Occipital lobe (tissue), 2 donors: ENCODE measurements around the gene UBA1. TPM values are rescaled to one million over a fixed set of nuclear protein-coding genes. Genes with fewer than 3 reads are reported as not detected.

Experiments
- DNase-seq: peaks from one replicate; lab custom pipeline; 2025; lab: John Stamatoyannopoulos, UW
- total RNA-seq: library from RNA; depleted of rRNA; stranded (reverse); fragments of >200 nt; gene quantifications from one replicate; pipeline ENCODE4 v1.2.3, GENCODE V29; 2014

Gene UBA1
- total RNA-seq, 1 donor from 2014 or later, result 127 TPM

GRCh38 chrX:47228550-47229270 is 35.1 kb downstream of the UBA1 start:
- no peak for DNase-seq

GRCh38 chrX:47229427-47229826 is 35.8 kb downstream of the UBA1 start:
- no peak for DNase-seq

DNA sequence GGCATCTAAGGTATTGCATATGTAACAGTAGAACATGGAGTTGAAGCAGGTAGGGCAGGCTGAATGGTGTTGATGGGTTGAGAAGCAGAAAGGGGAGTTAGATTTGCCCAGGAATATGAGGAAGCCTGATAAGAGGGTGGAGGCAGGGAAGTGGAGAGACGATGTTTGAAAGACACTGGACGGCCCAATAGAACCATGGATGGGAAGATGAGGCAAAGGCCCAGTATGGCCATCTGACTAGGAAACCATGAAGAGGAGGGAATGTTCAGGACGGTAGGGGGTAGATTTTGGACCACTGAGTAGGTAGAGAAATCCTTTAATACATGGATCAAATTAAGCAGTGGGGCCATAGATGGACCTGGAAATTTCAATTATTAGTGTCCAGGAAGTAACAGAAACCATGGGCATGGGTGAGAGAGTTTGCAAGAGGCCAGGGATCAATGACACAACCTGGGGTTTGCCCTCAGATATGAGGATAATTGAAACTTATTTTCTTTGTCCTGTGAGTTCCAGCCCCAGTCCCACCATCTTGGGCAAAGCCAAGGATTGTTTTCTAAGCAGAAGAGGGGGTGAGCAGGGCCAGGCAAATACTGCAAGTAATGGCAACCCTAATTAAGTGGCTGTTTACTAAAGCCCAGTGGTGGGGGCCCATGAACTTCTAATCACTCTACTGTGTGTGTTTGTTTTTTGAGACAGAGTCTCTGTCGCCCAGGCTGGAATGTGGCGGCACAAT is 36.7 kb downstream of the UBA1 start:
- DNase-seq, result no peak

GRCh38 chrX:47231167-47231566 is 37.5 kb downstream of the UBA1 start:
- DNase-seq, result no peak

DNA sequence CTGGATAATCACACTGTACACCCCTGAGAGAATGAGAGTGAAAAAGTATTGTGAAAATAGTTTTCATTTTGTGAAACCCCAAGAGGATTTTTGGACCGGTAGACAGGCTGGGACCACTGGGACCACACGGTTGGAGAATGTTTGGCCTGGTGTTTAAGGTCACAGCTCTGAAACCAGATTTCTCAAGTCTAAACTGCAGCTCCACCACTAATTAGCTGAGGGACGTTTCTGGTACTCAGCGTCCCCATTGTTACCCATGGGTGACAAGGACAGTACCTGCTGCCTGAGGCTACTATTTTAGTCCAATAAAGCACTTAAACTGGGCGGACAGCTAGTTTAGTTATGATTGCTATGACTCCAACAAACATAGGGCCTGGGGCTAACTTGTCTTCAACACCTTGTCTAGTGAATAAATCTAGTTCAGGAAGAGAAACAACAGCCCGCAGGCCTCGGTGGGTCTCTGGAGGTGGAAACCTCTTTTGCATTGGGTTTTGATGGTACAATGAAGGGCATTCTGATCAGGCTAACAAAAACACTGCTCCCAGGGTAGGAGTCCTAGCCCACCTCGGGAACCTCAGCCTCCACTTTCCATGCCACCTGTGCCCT is 38.7 kb downstream of the UBA1 start:
- DNase-seq, result no peak

- peak; percentile 33 for DNase-seq
Observed at GRCh38 chrX:47232803-47233332, 39.2 kb downstream of the UBA1 start, which contains the start of gene USP11. Gene USP11 (plus strand): TSS chrX:47233009. CDS start chrX:47233044, 35 bp downstream.

DNA sequence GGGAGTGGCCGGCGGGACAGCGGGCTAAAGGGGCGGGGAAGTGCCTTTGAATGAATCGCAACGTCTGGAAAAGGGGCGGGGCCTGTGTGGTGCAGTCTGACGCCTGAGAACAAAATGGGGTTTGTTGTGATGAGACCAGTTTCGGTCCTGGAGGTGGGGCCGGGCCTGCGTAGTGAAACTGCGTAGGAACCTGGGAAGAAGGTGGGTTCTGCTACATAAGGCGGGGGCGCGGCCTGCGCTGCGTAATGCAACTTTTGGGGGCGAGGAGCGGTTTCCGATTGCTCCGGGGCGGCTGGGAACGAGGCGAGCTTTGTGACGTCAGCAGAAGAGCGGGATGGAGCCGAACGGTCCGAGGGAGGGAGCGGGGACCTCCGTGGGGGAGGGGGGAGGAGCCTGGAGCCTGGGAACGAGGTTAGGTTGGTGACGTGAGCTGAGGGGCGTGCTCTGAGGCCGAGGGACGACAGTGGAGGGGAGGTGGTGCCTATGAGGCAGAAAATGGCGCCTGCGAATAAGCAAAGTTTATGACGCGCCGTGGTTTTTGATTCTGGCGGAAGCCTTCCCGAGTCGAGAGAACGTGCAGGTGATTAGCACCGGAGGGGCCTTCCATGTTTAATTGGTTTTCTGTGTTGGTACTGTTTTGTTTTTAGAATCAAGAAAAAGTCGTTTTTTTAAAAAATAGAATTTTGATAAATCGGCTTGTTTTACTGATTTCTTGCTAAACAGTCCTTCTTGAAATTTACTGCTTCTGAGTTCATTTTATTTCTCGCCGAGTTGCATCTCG is 39.9 kb downstream of the UBA1 start:
- peak; percentile 92 for DNase-seq

DNA sequence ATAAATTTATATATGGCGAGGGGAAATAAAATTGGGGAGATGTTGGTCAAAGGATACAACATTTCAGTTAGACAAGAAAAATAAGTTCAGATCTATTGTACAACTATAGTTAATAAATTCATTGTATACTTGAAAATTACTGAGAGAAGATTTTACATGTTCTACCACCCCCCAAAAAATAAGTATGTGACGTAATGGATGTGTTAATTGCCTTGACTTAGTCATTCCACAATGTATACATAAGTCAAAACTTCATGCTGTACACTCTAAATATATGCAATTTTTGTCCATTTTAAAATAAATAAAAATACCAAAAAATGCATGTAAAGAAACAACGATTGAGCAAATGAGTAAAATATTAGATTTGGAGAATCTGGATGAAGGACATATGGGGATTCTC is 41.0 kb downstream of the UBA1 start:
- DNase-seq, result no peak

DNA sequence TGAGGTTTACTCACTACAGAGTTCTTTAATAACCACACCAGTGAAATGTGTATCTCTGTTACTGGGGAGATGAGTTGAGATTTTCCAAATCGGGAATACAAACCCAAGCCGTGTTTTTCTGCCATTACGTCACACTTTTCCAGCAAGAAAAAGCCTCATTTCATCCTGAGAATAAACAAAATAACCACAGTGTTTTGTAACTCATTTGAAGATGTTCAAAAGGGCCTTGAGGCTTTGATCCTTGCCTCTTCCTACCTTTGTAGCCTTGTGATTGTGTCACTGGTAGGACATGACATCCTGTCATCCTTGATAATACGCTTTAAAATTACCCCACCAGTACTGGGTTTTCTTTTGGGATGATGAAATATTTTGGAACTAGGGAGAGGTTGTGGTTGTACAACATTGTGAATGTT is 42.1 kb downstream of the UBA1 start:
- DNase-seq, result no peak

DNA sequence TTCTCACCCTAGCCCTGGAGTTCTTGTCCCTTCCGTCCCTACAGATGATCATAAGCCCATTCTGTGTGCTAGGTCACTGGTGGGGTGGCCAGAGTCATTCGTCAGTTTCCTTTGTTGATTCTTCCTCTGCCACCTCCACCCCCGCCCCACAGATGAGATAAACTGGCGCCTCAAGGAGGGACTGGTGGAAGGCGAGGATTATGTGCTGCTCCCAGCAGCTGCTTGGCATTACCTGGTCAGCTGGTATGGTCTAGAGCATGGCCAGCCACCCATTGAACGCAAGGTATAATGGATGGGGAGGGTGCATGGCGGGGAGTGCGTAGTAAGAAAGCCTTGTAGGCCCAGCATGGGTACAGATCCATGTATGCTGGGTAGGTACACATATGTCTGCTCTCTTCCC is 45.6 kb downstream of the UBA1 start:
- DNase-seq, result no peak

GRCh38 chrX:47239898-47240545 is 46.4 kb downstream of the UBA1 start:
- no peak for DNase-seq

GRCh38 chrX:47240619-47241018 is 47.0 kb downstream of the UBA1 start:
- DNase-seq, result no peak

GRCh38 chrX:47241201-47242011 is 47.8 kb downstream of the UBA1 start:
- no peak for DNase-seq

GRCh38 chrX:47242321-47242720 is 48.7 kb downstream of the UBA1 start:
- no peak for DNase-seq

DNA sequence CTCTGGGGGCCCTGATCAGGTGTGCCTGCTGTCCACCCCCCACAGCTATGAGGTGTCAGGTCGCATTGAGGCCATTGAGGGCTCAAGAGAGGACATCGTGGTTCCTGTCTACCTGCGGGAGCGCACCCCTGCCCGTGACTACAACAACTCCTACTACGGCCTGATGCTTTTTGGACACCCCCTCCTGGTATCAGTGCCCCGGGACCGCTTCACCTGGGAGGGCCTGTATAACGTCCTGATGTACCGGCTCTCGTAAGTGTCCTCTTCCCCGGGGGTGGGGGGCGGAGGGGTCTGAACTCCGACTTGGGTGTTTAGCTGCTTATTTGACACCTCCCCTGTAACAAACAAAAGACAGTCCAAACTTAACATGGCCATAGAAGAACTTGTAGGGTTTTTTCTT is 49.7 kb downstream of the UBA1 start:
- no peak for DNase-seq

- DNase-seq, result no peak
Observed at GRCh38 chrX:47244676-47245075, 51.0 kb downstream of the UBA1 start.

DNA sequence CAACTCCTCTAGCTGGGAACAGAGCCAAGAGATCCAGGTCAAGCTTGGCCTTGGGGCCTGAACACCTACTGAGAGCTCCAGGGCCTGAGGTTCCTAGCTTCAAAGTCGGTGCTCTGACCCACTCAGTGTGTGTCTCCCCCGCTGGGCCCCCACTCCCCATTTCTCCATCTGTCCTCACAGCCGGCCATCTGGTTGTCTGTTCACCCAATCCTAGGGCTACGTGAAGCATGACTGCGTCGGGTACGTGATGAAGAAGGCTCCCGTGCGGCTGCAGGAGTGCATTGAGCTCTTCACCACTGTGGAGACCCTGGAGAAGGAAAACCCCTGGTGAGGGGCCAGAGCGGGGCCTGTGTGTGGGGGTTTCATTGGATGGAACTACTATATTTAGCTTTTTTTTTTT is 51.5 kb downstream of the UBA1 start:
- no peak for DNase-seq

- DNase-seq, result no peak
Observed at GRCh38 chrX:47247206-47247998, 53.8 kb downstream of the UBA1 start.

- no peak for DNase-seq
Observed at GRCh38 chrX:47247999-47248320, 54.3 kb downstream of the UBA1 start.
